ENCODE results near the gene C11orf65. TPM values are rescaled to one million over a fixed set of nuclear protein-coding genes. Genes with fewer than 3 reads are reported as not detected.
"Not testable (repeated sequence)": the region's sequence is repeated elsewhere in the genome, so short reads cannot be mapped to it uniquely, and the experiment has no call there.

C11orf65 gene
- total RNA-seq, 4 donors from 2014 or later = 0.30 to 3.8 (median 1.8) TPM

DNA sequence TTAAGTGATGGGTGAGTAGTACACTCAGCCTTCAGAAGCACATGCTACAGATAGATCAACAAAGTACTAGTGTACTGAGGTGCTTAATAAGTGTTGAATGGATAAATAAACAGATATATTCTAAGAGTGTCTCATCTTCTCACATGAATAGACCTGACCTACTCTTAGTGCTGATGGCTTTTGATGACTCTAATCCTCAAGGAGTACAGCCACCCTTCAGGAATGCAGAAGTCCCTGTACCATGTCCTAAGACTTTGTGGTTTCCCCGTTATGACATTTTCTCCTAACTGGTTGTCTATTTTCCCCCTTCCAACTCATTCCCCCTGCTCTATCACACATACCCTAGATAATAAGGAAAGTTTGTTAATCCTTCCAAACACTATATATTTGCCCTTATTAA, 61.6 kb downstream of the C11orf65 start:
- TF ChIP-seq POLR2AphosphoS5 (IDR thresholded peaks at IDR 0.05) (no peak), EP300 (IDR thresholded peaks at IDR 0.05) (no peak), POLR2A (IDR thresholded peaks at IDR 0.05) (no peak)
- TF ChIP-seq, protein P1, sequence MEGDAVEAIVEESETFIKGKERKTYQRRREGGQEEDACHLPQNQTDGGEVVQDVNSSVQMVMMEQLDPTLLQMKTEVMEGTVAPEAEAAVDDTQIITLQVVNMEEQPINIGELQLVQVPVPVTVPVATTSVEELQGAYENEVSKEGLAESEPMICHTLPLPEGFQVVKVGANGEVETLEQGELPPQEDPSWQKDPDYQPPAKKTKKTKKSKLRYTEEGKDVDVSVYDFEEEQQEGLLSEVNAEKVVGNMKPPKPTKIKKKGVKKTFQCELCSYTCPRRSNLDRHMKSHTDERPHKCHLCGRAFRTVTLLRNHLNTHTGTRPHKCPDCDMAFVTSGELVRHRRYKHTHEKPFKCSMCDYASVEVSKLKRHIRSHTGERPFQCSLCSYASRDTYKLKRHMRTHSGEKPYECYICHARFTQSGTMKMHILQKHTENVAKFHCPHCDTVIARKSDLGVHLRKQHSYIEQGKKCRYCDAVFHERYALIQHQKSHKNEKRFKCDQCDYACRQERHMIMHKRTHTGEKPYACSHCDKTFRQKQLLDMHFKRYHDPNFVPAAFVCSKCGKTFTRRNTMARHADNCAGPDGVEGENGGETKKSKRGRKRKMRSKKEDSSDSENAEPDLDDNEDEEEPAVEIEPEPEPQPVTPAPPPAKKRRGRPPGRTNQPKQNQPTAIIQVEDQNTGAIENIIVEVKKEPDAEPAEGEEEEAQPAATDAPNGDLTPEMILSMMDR (IDR thresholded peaks at IDR 0.05) = no peak
- no peak overlapping the region for H3K27ac ChIP-seq
- no peaks in the 10 kb centered on the region for H3K27me3 ChIP-seq
- no peaks in the 10 kb centered on the region for H3K36me3 ChIP-seq
- no peak for DNase-seq (ENCODE audit: low spot score in 2 of 2)
- no peaks in the 10 kb centered on the region for H3K4me1 ChIP-seq
- H3K4me3 ChIP-seq = no peak overlapping the region
- no peaks in the 10 kb centered on the region for H3K9me3 ChIP-seq
- WGBS = 81% methylated on average over 1 of the region's 1 CpG

DNA sequence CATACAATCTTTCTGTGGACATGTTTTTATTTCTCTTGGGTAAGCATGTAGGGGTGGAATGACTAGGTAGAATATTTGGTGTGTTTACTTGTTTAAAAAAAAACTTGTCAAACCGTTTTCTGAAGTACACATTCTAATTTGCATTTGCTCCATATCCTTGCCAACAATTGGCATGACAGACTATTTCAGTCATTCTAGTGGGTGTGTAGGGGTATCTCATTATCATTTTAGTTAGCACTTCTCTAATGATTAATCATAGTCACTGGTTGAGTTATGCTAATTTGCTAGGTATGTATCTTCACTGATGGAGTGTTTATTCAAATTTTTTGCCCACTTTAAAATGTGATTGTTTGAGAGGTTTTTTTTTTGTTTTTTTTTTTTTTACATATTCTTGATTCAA, 64.3 kb downstream of the C11orf65 start:
- no peaks in the 10 kb centered on the region for H3K27me3 ChIP-seq
- H3K27ac ChIP-seq = no peak overlapping the region
- 33% methylated on average over 1 of the region's 1 CpG for WGBS
- H3K4me3 ChIP-seq = no peak overlapping the region
- no peak for DNase-seq (ENCODE audit: low spot score in 2 of 2)
- no peaks in the 10 kb centered on the region for H3K36me3 ChIP-seq
- TF ChIP-seq EP300 (IDR thresholded peaks at IDR 0.05) (no peak), POLR2AphosphoS5 (IDR thresholded peaks at IDR 0.05) (no peak)
- TF ChIP-seq, protein P1 (IDR thresholded peaks at IDR 0.05) = no peak
- no peaks in the 10 kb centered on the region for H3K4me1 ChIP-seq
- H3K9me3 ChIP-seq = no peaks in the 10 kb centered on the region

DNA sequence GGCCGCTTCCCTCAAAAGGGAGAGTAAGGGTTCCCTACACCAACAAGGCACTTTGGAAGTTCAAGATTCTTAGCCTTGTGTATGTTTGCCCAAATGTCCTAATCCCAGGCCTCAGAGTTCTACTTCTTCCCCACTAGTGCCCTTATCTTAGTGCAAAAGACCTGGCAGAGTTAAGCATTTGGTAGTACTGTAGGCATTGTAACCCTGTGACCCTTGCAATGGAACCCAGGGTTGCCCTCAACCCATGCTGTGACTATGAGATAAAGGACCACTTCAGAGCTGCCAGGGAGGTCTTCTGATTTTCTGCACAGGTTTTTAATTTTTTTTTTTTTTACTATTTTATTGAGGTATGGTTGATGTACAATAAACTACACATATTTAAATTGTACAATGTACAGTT, 65.1 kb downstream of the C11orf65 start:
- H3K27me3 ChIP-seq = no peaks in the 10 kb centered on the region
- H3K4me1 ChIP-seq = no peaks in the 10 kb centered on the region
- 100% methylated on average over 1 of the region's 1 CpG for WGBS
- H3K4me3 ChIP-seq = no peak overlapping the region
- no peaks in the 10 kb centered on the region for H3K36me3 ChIP-seq
- no peaks in the 10 kb centered on the region for H3K9me3 ChIP-seq
- no peak for DNase-seq (ENCODE audit: low spot score in 2 of 2)
- no peak overlapping the region for H3K27ac ChIP-seq
- TF ChIP-seq, protein P1 (IDR thresholded peaks at IDR 0.05) = no peak
- TF ChIP-seq POLR2AphosphoS5 (IDR thresholded peaks at IDR 0.05) (no peak), EP300 (IDR thresholded peaks at IDR 0.05) (no peak), POLR2A (IDR thresholded peaks at IDR 0.05) (no peak)

DNA sequence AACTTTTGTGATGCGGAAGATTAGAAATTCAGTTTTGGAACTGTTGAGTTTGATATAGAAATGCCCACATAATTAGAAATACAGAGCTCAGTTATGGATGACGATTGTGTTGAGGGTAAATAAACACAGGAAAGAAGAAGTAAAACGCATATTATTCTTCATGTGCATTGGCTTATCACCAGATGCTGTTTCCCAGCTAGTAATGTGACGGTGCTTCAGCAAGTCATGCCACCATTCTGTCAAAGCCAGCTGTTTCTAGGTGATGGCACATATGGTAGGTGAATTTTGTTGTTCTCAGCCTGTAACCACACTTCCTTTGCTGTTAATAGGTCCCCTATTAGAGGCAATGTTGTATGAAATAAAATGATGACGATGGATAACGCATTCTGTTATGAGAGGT, 68.9 kb downstream of the C11orf65 start:
- TF ChIP-seq POLR2A (IDR thresholded peaks at IDR 0.05) = no peak
- TF ChIP-seq, protein P1 (IDR thresholded peaks at IDR 0.05) = no peak
- TF ChIP-seq EP300 (IDR thresholded peaks at IDR 0.05) = no peak
- TF ChIP-seq POLR2AphosphoS5 (IDR thresholded peaks at IDR 0.05) = no peak
- Histone ChIP-seq H3K27ac (no peak overlapping the region), H3K9me3 (no peaks in the 10 kb centered on the region), H3K36me3 (no peaks in the 10 kb centered on the region), H3K27me3 (no peaks in the 10 kb centered on the region), H3K4me3 (no peak overlapping the region), H3K4me1 (no peaks in the 10 kb centered on the region)
- 84% methylated on average over 6 of the region's 6 CpGs for WGBS
- no peak for DNase-seq (ENCODE audit: low spot score in 2 of 2)

DNA sequence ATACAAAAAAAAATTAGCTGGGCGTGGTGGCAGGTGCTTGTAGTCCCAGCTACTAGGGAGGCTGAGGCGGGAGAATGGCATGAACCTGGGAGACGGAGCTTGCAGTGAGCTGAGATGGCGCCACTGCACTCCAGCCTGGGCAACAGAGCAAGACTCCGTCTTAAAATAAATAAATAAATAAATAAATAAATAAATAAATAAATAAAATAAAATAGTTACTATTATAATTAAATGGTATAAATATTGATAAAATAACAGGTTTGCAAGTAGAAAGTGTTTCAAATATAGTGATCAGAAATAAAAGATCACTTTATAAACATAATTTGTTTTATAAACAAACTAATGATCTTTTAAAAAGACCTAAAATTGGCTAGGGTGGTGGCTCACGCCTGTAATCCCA, 70.7 kb downstream of the C11orf65 start:
- not testable (repeated sequence) for H3K27ac ChIP-seq; H3K4me3 ChIP-seq; DNase-seq (ENCODE audit: low spot score in 2 of 2); H3K9me3 ChIP-seq; H3K27me3 ChIP-seq; H3K36me3 ChIP-seq; H3K4me1 ChIP-seq
- 92% methylated on average over 6 of the region's 6 CpGs for WGBS

DNA sequence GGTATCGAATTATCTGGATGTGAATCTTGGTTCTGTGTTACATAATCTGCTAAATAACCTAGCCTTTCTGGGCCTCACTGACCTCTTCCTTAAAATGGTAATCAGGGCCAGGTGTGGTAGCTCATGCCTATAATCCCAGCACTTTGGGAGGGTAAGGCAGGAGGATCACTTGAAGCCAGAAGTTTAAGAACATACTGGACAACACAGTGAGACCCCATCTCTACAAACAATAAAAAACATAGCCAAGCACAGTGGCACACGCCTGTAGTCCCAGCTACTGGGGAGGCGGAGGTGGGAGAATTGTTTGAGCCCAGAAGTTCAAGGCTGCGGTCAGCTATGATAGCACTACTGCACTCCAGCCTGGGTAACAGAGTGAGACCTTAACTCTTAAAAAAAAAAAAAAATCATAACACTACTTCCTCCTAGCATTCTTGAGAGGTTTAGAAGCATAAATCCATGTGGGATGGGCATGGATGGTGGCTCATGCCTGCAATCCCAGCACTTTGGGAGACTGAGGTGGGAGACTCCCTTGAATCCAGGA, 72.5 kb downstream of the C11orf65 start:
- H3K4me3 ChIP-seq = no peak overlapping the region
- H3K36me3 ChIP-seq = no peaks in the 10 kb centered on the region
- no peak for DNase-seq (ENCODE audit: low spot score in 2 of 2)
- WGBS = 89% methylated on average over 4 of the region's 4 CpGs
- no peaks in the 10 kb centered on the region for H3K27me3 ChIP-seq
- H3K4me1 ChIP-seq = no peaks in the 10 kb centered on the region
- TF ChIP-seq, protein P1 (IDR thresholded peaks at IDR 0.05) = no peak
- TF ChIP-seq EP300 (IDR thresholded peaks at IDR 0.05) = no peak
- H3K9me3 ChIP-seq = no peaks in the 10 kb centered on the region
- H3K27ac ChIP-seq = no peak overlapping the region
